ENCODE data around the gene LYPD3.
A peak's percentile ranks its signal among the peaks of the same experiment; 100 is the strongest.

The LYPD3 gene

GRCh38 chr19:43425567-43426392 lies 39.6 kb downstream of the LYPD3 start:
- peak; percentile 54 for TF ChIP-seq CTCF (IDR thresholded peaks at IDR 0.05; ENCODE audit: insufficient read depth, low read length, poor library complexity, severe bottlenecking)
- DNase-seq (ENCODE audit: extremely low read depth, insufficient read length), result no peak
- no peaks in the 10 kb centered on the region for H3K36me3 ChIP-seq (ENCODE audit: control insufficient read depth, insufficient read depth, low read length)
- H3K27me3 ChIP-seq (replicated peaks; ENCODE audit: control insufficient read depth, insufficient read depth, low read length), result no peaks in the 10 kb centered on the region
- no peak overlapping the region for H3K4me3 ChIP-seq (replicated peaks; ENCODE audit: low read depth, low read length)

- Histone ChIP-seq H3K36me3 (ENCODE audit: control insufficient read depth, insufficient read depth, low read length) (no peaks in the 10 kb centered on the region), H3K4me3 (replicated peaks; ENCODE audit: low read depth, low read length) (no peak overlapping the region), H3K27me3 (replicated peaks; ENCODE audit: control insufficient read depth, insufficient read depth, low read length) (no peaks in the 10 kb centered on the region)
- TF ChIP-seq CTCF (IDR thresholded peaks at IDR 0.05; ENCODE audit: insufficient read depth, low read length, poor library complexity, severe bottlenecking), result no peak
- DNase-seq (ENCODE audit: extremely low read depth, insufficient read length), result no peak
These were observed 41.6 kb downstream of the LYPD3 start for GRCh38 chr19:43423779-43424178.

- no peak for TF ChIP-seq CTCF (IDR thresholded peaks at IDR 0.05; ENCODE audit: insufficient read depth, low read length, poor library complexity, severe bottlenecking)
These were observed 42.7 kb downstream of the LYPD3 start for GRCh38 chr19:43422689-43423066.

GRCh38 chr19:43422000-43422688 lies 43.3 kb downstream of the LYPD3 start:
- DNase-seq (ENCODE audit: extremely low read depth, insufficient read length), result no peak
- TF ChIP-seq CTCF (IDR thresholded peaks at IDR 0.05; ENCODE audit: insufficient read depth, low read length, poor library complexity, severe bottlenecking), result no peak
- Histone ChIP-seq H3K36me3 (ENCODE audit: control insufficient read depth, insufficient read depth, low read length) (no peaks in the 10 kb centered on the region), H3K27me3 (replicated peaks; ENCODE audit: control insufficient read depth, insufficient read depth, low read length) (no peaks in the 10 kb centered on the region), H3K4me3 (replicated peaks; ENCODE audit: low read depth, low read length) (no peak overlapping the region)

More at GRCh38 chr19:43422689-43423066, 42.7 kb downstream of the LYPD3 start:
- Histone ChIP-seq H3K36me3 (ENCODE audit: control insufficient read depth, insufficient read depth, low read length) (no peaks in the 10 kb centered on the region), H3K27me3 (replicated peaks; ENCODE audit: control insufficient read depth, insufficient read depth, low read length) (no peaks in the 10 kb centered on the region), H3K4me3 (replicated peaks; ENCODE audit: low read depth, low read length) (no peak overlapping the region)
- no peak for DNase-seq (ENCODE audit: extremely low read depth, insufficient read length)

GRCh38 chr19:43420954-43421353 lies 44.5 kb downstream of the LYPD3 start:
- Histone ChIP-seq H3K4me3 (replicated peaks; ENCODE audit: low read depth, low read length) (no peak overlapping the region), H3K36me3 (ENCODE audit: control insufficient read depth, insufficient read depth, low read length) (no peaks in the 10 kb centered on the region), H3K27me3 (replicated peaks; ENCODE audit: control insufficient read depth, insufficient read depth, low read length) (no peaks in the 10 kb centered on the region)
- no peak for DNase-seq (ENCODE audit: extremely low read depth, insufficient read length)
- no peak for TF ChIP-seq CTCF (IDR thresholded peaks at IDR 0.05; ENCODE audit: insufficient read depth, low read length, poor library complexity, severe bottlenecking)

All from GM06990 (cell line).